ENCODE measurements around the gene RASD1.

The RASD1 gene

GRCh38 chr17:17523731-17524490 is 27.7 kb upstream of the RASD1 start:
- DNase-seq (ENCODE audit: low read depth in 1 of 2, low spot score in 1 of 2), result no peak
- in situ Hi-C loops (cut with HindIII; ENCODE audit: low pct_unique_long_range_greater_than_20kb, low sequenced_read_pairs), result no loop called here
- no peak for TF ChIP-seq JUND (IDR thresholded peaks at IDR 0.05; ENCODE audit: low read depth)

- in situ Hi-C loops (cut with HindIII; ENCODE audit: low pct_unique_long_range_greater_than_20kb, low sequenced_read_pairs), result no loop called here
- TF ChIP-seq JUND (IDR thresholded peaks at IDR 0.05; ENCODE audit: low read depth), result no peak
- no peak for DNase-seq (ENCODE audit: low read depth in 1 of 2, low spot score in 1 of 2)
Measured at GRCh38 chr17:17523001-17523730, 27.0 kb upstream of the RASD1 start.

- in situ Hi-C loops (cut with HindIII; ENCODE audit: low pct_unique_long_range_greater_than_20kb, low sequenced_read_pairs), result no loop called here
- DNase-seq (ENCODE audit: low read depth in 1 of 2, low spot score in 1 of 2), result no peak
- TF ChIP-seq JUND (IDR thresholded peaks at IDR 0.05; ENCODE audit: low read depth), result no peak
Measured at GRCh38 chr17:17520599-17521232, 24.5 kb upstream of the RASD1 start.

GRCh38 chr17:17519886-17520285 is 23.7 kb upstream of the RASD1 start:
- no peak for TF ChIP-seq JUND (IDR thresholded peaks at IDR 0.05; ENCODE audit: low read depth)
- in situ Hi-C loops (cut with HindIII; ENCODE audit: low pct_unique_long_range_greater_than_20kb, low sequenced_read_pairs), result no loop called here
- DNase-seq (ENCODE audit: low read depth in 1 of 2, low spot score in 1 of 2), result no peak

GRCh38 chr17:17518951-17519350 is 22.8 kb upstream of the RASD1 start:
- in situ Hi-C loops (cut with HindIII; ENCODE audit: low pct_unique_long_range_greater_than_20kb, low sequenced_read_pairs), result no loop called here
- TF ChIP-seq JUND (IDR thresholded peaks at IDR 0.05; ENCODE audit: low read depth), result no peak
- DNase-seq (ENCODE audit: low read depth in 1 of 2, low spot score in 1 of 2), result no peak

- no peak for DNase-seq (ENCODE audit: low read depth in 1 of 2, low spot score in 1 of 2)
- in situ Hi-C loops (cut with HindIII; ENCODE audit: low pct_unique_long_range_greater_than_20kb, low sequenced_read_pairs), result no loop called here
- no peak for TF ChIP-seq JUND (IDR thresholded peaks at IDR 0.05; ENCODE audit: low read depth)
Measured at GRCh38 chr17:17518014-17518413, 21.8 kb upstream of the RASD1 start.

GRCh38 chr17:17516941-17517720 is 20.9 kb upstream of the RASD1 start:
- no peak for DNase-seq (ENCODE audit: low read depth in 1 of 2, low spot score in 1 of 2)
- in situ Hi-C loops (cut with HindIII; ENCODE audit: low pct_unique_long_range_greater_than_20kb, low sequenced_read_pairs), result no loop called here
- TF ChIP-seq JUND (IDR thresholded peaks at IDR 0.05; ENCODE audit: low read depth), result no peak

GRCh38 chr17:17515934-17516930 is 20.0 kb upstream of the RASD1 start:
- in situ Hi-C loops (cut with HindIII; ENCODE audit: low pct_unique_long_range_greater_than_20kb, low sequenced_read_pairs), result no loop called here
- no peak for DNase-seq (ENCODE audit: low read depth in 1 of 2, low spot score in 1 of 2)
- no peak for TF ChIP-seq JUND (IDR thresholded peaks at IDR 0.05; ENCODE audit: low read depth)

- TF ChIP-seq JUND (IDR thresholded peaks at IDR 0.05; ENCODE audit: low read depth), result no peak
- DNase-seq (ENCODE audit: low read depth in 1 of 2, low spot score in 1 of 2), result no peak
- in situ Hi-C loops (cut with HindIII; ENCODE audit: low pct_unique_long_range_greater_than_20kb, low sequenced_read_pairs), result no loop called here
Measured at GRCh38 chr17:17514993-17515933, 19.1 kb upstream of the RASD1 start.

GRCh38 chr17:17514361-17514992 is 18.3 kb upstream of the RASD1 start:
- no peak for DNase-seq (ENCODE audit: low read depth in 1 of 2, low spot score in 1 of 2)
- TF ChIP-seq JUND (IDR thresholded peaks at IDR 0.05; ENCODE audit: low read depth), result no peak
- in situ Hi-C loops (cut with HindIII; ENCODE audit: low pct_unique_long_range_greater_than_20kb, low sequenced_read_pairs), result no loop called here

Measured in T47D (cell line).